Breast epithelium (tissue), 3 donors: ENCODE data around the gene MAPK14.

ENCODE experiments used
- CTCF ChIP-seq, 3 donors: fragments of 450-650 bp; IDR thresholded peaks; one replicate each; pipeline ENCODE4 v1.5.1; 2016 to 2017; ENCODE audit warnings: antibody characterized with exemption in 3 of 3, mild to moderate bottlenecking in 3 of 3, moderate library complexity in 3 of 3
- POLR2A ChIP-seq: fragments of 450-650 bp; IDR thresholded peaks from one replicate; pipeline ENCODE4 v1.6.1; 2016; ENCODE audit warnings: antibody characterized with exemption, mild to moderate bottlenecking, moderate library complexity
- POLR2AphosphoS5 ChIP-seq, 3 donors: sonication (generic); formaldehyde crosslinking; IDR thresholded peaks; one replicate each; pipeline ENCODE4 v1.6.1; 2017; ENCODE audit warnings: antibody characterized with exemption in 3 of 3

GRCh38 chr6:36050947-36051710, 23.5 kb downstream of the MAPK14 start:
- no peak for TF ChIP-seq CTCF (IDR thresholded peaks at IDR 0.05)
- no peak for TF ChIP-seq POLR2AphosphoS5 (IDR thresholded peaks at IDR 0.05)
- no peak for TF ChIP-seq POLR2A
